Heart left ventricle (tissue), 16 donors: ENCODE measurements around the gene GPR143. TPM values are rescaled to one million over a fixed set of nuclear protein-coding genes. Genes with fewer than 3 reads are reported as not detected.

Experiments used
- ATAC-seq, 4 donors: fragments of 200-7000 bp; cut with Tn5 transposase; one replicate each; pipeline ENCODE4 v1.9.1; 2020 to 2022; ENCODE audit warnings: moderate library complexity in 4 of 4, mild to moderate bottlenecking in 3 of 4, moderate number of reproducible peaks in 1 of 4
- DNase-seq, 5 donors: peaks; one replicate each; pipeline ENCODE4 v3.0.0-alpha.2; 2020
- H3K27ac ChIP-seq, 12 donors: fragments of 200-600 bp; sonication (generic) in 4 of 12; one replicate each; pipeline versions ENCODE4 v1.5.0 to v1.8.0; 2016 to 2022; ENCODE audit warnings: mild to moderate bottlenecking in 2 of 12
- H3K27me3 ChIP-seq, 9 donors: fragments of 200-600 bp; sonication (generic) in 2 of 9; one replicate each; pipeline versions ENCODE4 v1.5.1 to v1.8.0; 2016 to 2022; ENCODE audit warnings: mild to moderate bottlenecking in 3 of 9
- H3K36me3 ChIP-seq, 9 donors: fragments of 200-600 bp; sonication (generic) in 2 of 9; one replicate each; pipeline versions ENCODE4 v1.5.0 to v1.8.0; 2018 to 2022; ENCODE audit warnings: mild to moderate bottlenecking in 2 of 9
- H3K4me1 ChIP-seq, 12 donors: fragments of 200-600 bp; sonication (generic) in 4 of 12; one replicate each; pipeline versions ENCODE4 v1.5.0 to v1.8.0; 2016 to 2022; ENCODE audit warnings: mild to moderate bottlenecking in 3 of 12
- H3K4me3 ChIP-seq, 12 donors: fragments of 200-600 bp; sonication (generic) in 4 of 12; one replicate each; pipeline versions ENCODE4 v1.5.0 to v1.8.0; 2017 to 2022; ENCODE audit warnings: mild to moderate bottlenecking in 9 of 12, moderate library complexity in 4 of 12
- H3K9me3 ChIP-seq, 12 donors: fragments of 200-600 bp; sonication (generic) in 4 of 12; one replicate each; pipeline versions ENCODE4 v1.5.0 to v1.8.0; 2016 to 2022; ENCODE audit warnings: mild to moderate bottlenecking in 1 of 12
- CTCF ChIP-seq, 12 donors: fragments of 200-600 bp; sonication (generic) in 4 of 12; IDR thresholded peaks; one replicate each; pipeline versions ENCODE4 v1.5.0 to v1.8.0; 2018 to 2022; ENCODE audit warnings: antibody characterized with exemption in 12 of 12, mild to moderate bottlenecking in 5 of 12
- POLR2A ChIP-seq, 2 donors: fragments of 450-650 bp; IDR thresholded peaks; one replicate each; pipeline ENCODE4 v1.6.1; 2017; ENCODE audit warnings: antibody characterized with exemption in 2 of 2, mild to moderate bottlenecking in 2 of 2, moderate library complexity in 2 of 2
- WGBS, 4 donors: extraction: QIAGEN DNeasy Blood & Tissue Kit in 2 of 4; methylation state at CpG; one replicate each; pipeline versions ENCODE4 v1.1.5 to v1.1.7; 2013 to 2018; 5-methylcytosine and 5-hydroxymethylcytosine counted together
- intact Hi-C, 10 donors: fragments of 100-400 bp; cut with DNase I; formaldehyde crosslinking; loops; one replicate each; pipeline versions ENCODE4 v1.11.1 to v1.14.2; 2022
- polyA plus RNA-seq, 2 donors: library from polyadenylated mRNA; stranded (reverse); fragments of 200-250 nt; gene quantifications; one replicate each; pipeline ENCODE4 v1.2.3, GENCODE V29; 2013
- total RNA-seq, 9 donors: library from RNA; depleted of rRNA in 2 of 9; stranded (reverse); fragments of >200 nt in 2 of 9; fragmentation: NEBNext Ultra II Directional in 3 of 9; extraction: Animal tissue kit (Norgen Biotek cat#: 25700) in 3 of 9; gene quantifications; one replicate each; pipeline versions ENCODE4 v1.1.0 to v1.2.4, GENCODE V29; 2016 to 2023
- donor health status: ischemic (EF 13 %, LVEDD 7.1; RV severe dilation, severe dysfunction).
- donor health status: healthy with polysubstance abuse.
- donor health status: DM: no; HTN: yes; CAD: no.
- donor health status: DM: no; HTN: no; CAD: no.
- donor health status: ischemic (EF 25% LVEDD 6.9; RV normal size, moderate dysfunction).
- donor health status: ischemic (EF 25% LVEDD 5.7; RV mildly dilated, moderate dysfunction).
- donor health status: healthy.
- donor health status: DM: yes; HTN: yes; CAD: no.
- donor health status: ischemic (EF 35%, LVEDD 5.7; RV mildly dilated, moderate dysfunction).
- donor health status: nonischemic (EF 11% LVEDD 7.7; RV severe dilation, severe dysfunction).
- donor health status: DM: yes; HTN: yes; CAD: no.
- donor health status: PGD.
- donor health status: ischemic (EF 29% LVEDD 5.4; RV normal size, mild dysfunction).
- donor health status: nonischemic (EF 23%, LVEDD 6.1; RV moderate dilation, normal function).

GPR143 gene
- total and polyA plus RNA-seq, 11 donors, result 0.11 to 0.91 (median 0.31) TPM; not detected in 8

GRCh38 chrX:9682861-9683260 is 82.8 kb downstream of the GPR143 start:
- peaks cover 0 to 3% (median 0%) of the 10 kb centered on the region in 9 donors for H3K36me3 ChIP-seq
- H3K9me3 ChIP-seq, result no peaks in the 10 kb centered on the region
- DNase-seq (no peak), ATAC-seq (no peak)
- peaks cover 0 to 6% (median 0%) of the 10 kb centered on the region in 12 donors for H3K4me1 ChIP-seq
- 76 to 95% (median 85%) methylated on average over 5 to 6 of the region's 6 CpGs for WGBS, 4 donors
- TF ChIP-seq CTCF (IDR thresholded peaks at IDR 0.05) (no peak), POLR2A (IDR thresholded peaks at IDR 0.05) (no peak)
- H3K4me3 ChIP-seq, result no peak overlapping the region
- intact Hi-C loops, result loop anchor here in 1 of 10 donors (10.0 kb wide), 1 partner anchor 218 kb away; the partner anchor contains the start of gene TBL1X
- H3K27me3 ChIP-seq, result no peaks in the 10 kb centered on the region
- no peak overlapping the region for H3K27ac ChIP-seq

DNA sequence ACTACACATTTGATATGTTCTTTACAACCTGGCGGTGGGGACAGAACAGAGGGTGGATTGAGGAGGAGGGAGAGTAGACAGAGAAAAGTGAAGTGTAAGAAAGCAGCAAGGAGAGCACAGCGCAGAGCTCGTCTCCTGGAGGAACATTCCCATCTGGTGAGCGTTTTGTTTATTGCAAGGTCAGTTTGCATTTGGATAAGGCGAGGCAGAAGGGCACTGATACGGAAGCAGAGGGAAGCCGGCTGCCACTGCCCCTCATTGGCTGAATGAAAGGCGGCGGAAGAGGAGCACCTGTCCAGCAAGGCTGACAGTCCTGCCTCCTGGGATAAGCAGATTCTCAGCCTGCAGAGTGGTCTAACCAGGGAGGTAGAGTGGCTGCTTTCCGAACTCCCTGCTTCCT is 83.2 kb downstream of the GPR143 start:
- ATAC-seq (peak in 3 of 4 donors; percentile 36 to 56 (median 42)), DNase-seq (no peak)
- no peaks in the 10 kb centered on the region for H3K9me3 ChIP-seq
- peaks cover 0 to 3% (median 0%) of the 10 kb centered on the region in 9 donors for H3K36me3 ChIP-seq
- H3K4me1 ChIP-seq, result peaks cover 0 to 10% (median 0%) of the 10 kb centered on the region in 12 donors
- no peak overlapping the region for H3K4me3 ChIP-seq
- TF ChIP-seq CTCF (IDR thresholded peaks at IDR 0.05), result peak in 5 of 12 donors; percentile 16 to 31 (median 30)
- no peak for TF ChIP-seq POLR2A (IDR thresholded peaks at IDR 0.05)
- no peak overlapping the region for H3K27ac ChIP-seq
- intact Hi-C loops, result loop anchor here in 1 of 10 donors (10.0 kb wide), 1 partner anchor 218 kb away; the partner anchor contains the start of gene TBL1X
- H3K27me3 ChIP-seq, result no peaks in the 10 kb centered on the region
- 49 to 67% (median 58%) methylated on average over 10 of the region's 10 CpGs for WGBS, 4 donors

GRCh38 chrX:9681422-9681821 is 84.2 kb downstream of the GPR143 start:
- H3K4me1 ChIP-seq, result peaks cover 0 to 12% (median 0%) of the 10 kb centered on the region in 12 donors
- H3K27me3 ChIP-seq, result no peaks in the 10 kb centered on the region
- TF ChIP-seq POLR2A (IDR thresholded peaks at IDR 0.05), result no peak
- no peak for TF ChIP-seq CTCF (IDR thresholded peaks at IDR 0.05)
- H3K36me3 ChIP-seq, result peaks cover 0 to 3% (median 0%) of the 10 kb centered on the region in 9 donors
- no peaks in the 10 kb centered on the region for H3K9me3 ChIP-seq
- no peak overlapping the region for H3K27ac ChIP-seq
- WGBS, 4 donors, result 82 to 94% (median 88%) methylated on average over 4 of the region's 4 CpGs
- no peak for ATAC-seq
- H3K4me3 ChIP-seq, result no peak overlapping the region
- no peak for DNase-seq
- intact Hi-C loops, result loop anchor here in 1 of 10 donors (10.0 kb wide), 1 partner anchor 217 kb away; the partner anchor contains the start of gene TBL1X

DNA sequence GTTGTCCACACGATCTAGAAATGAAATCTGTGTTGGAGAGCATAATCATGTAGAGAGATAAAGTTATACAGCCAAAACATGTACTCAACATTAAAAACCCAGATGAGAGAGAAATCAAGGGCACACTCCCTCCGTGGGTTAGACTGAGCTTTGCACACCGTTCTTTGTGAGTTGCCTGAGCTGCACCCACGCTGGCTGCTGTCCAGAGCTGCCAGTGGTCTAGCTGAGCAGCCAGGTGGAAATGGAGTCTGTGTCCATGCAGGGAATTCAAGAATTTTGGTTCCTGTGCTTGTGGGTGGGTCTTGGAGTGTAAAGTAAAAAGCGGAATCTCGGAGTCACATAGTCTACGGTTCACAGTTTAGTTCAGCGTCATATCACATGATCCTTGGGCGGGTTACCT is 84.6 kb downstream of the GPR143 start:
- Histone ChIP-seq H3K27me3 (no peaks in the 10 kb centered on the region), H3K4me1 (peaks cover 0 to 12% (median 0%) of the 10 kb centered on the region in 12 donors), H3K4me3 (no peak overlapping the region), H3K27ac (no peak overlapping the region), H3K36me3 (peaks cover 0 to 3% (median 0%) of the 10 kb centered on the region in 9 donors), H3K9me3 (no peaks in the 10 kb centered on the region)
- ATAC-seq, result no peak
- TF ChIP-seq POLR2A (IDR thresholded peaks at IDR 0.05) (no peak), CTCF (IDR thresholded peaks at IDR 0.05) (no peak)
- DNase-seq, result no peak
- intact Hi-C loops, result loop anchor here in 1 of 10 donors (10.0 kb wide), 1 partner anchor 216 kb away; the partner anchor contains the start of gene TBL1X
- WGBS, 4 donors, result 84 to 93% (median 87%) methylated on average over 9 of the region's 9 CpGs
